ENCODE measurements around the gene CCDC57. TPM values are rescaled to one million over a fixed set of nuclear protein-coding genes. Genes with fewer than 3 reads are reported as not detected.

The CCDC57 gene
- total RNA-seq, 1 experiment from 2014 or later = 8.4 TPM

DNA sequence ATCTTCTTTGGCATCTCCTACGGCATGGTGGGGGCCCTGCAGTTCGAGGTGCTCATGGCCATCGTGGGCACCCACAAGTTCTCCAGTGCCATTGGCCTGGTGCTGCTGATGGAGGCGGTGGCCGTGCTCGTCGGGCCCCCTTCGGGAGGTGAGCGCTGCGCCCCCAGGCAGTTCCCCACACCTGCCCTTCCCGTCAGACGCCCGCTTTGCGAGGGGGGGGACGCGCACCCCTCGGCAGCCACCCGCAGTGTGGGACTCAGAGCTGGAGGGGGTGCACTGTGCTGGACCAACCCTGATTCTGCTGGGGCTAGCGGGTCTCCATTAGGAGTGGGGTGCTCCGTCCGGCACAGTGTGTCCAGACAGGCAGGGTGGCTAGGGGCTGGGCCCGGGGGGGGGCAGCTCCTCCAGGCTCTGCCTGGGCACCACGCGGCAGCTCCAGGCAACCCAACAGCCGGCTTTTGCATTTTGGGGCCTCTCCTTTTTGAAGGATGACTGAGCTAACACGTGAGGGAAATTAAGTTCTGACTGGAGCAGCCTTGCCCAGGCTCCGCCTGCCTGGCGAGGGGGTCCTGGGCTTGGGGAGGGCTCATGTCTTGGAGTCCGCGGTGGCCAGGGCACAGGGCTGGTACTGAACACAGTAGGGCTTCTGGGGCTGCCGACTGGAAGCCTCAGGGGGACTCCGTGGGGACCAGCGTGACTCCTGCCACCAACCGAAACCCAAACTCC, 25.3 kb upstream of the CCDC57 start:
- in situ Hi-C loops (cut with HindIII; ENCODE audit: low pct_unique_long_range_greater_than_20kb, low sequenced_read_pairs) = no loop called here

DNA sequence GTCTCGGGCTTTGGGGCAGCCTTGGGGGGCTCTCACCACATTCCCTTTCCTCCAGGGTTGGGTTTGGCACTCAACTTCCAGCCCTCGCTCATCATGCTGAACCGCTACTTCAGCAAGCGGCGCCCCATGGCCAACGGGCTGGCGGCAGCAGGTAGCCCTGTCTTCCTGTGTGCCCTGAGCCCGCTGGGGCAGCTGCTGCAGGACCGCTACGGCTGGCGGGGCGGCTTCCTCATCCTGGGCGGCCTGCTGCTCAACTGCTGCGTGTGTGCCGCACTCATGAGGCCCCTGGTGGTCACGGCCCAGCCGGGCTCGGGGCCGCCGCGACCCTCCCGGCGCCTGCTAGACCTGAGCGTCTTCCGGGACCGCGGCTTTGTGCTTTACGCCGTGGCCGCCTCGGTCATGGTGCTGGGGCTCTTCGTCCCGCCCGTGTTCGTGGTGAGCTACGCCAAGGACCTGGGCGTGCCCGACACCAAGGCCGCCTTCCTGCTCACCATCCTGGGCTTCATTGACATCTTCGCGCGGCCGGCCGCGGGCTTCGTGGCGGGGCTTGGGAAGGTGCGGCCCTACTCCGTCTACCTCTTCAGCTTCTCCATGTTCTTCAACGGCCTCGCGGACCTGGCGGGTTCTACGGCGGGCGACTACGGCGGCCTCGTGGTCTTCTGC, 24.6 kb upstream of the CCDC57 start:
- no peak for DNase-seq (ENCODE audit: low read depth)
- in situ Hi-C loops (cut with HindIII; ENCODE audit: low pct_unique_long_range_greater_than_20kb, low sequenced_read_pairs) = no loop called here

More for the DNA sequence above, 25.3 kb upstream of the CCDC57 start:
- no peak for DNase-seq (ENCODE audit: low read depth)

DNA sequence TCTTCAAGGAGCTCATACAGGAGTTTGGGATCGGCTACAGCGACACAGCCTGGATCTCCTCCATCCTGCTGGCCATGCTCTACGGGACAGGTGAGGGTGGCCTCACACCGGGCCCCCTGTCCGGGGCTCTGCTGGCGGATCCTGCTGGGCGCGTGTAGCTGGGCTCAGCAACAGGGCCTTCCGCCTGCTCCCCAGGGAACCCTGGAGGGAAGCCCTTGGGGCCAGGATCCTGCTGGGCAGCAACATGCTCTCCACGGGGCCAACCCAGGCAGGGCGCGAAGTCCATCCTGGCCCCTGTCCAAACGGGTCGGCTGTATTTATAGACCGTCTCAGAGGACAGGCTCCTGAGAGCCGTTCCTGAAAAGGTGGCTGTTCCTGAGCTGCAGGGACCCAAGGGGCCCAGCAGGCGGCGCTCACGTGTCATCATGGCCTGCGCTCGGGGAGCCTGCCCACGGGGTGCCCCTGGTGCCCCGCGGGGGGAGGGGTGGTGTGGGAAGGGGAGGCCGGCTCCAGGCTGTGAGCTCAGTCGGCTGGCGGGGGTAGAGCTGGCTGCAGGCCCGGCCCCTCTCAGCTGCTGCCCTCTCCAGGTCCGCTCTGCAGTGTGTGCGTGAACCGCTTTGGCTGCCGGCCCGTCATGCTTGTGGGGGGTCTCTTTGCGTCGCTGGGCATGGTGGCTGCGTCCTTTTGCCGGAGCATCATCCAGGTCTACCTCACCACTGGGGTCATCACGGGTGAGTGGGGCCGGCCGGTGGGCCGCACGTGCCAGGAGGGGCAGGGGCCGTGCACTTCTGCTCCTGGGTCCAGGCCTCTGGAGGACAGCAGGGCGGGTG, 23.7 kb upstream of the CCDC57 start:
- in situ Hi-C loops (cut with HindIII; ENCODE audit: low pct_unique_long_range_greater_than_20kb, low sequenced_read_pairs) = no loop called here
- DNase-seq (ENCODE audit: low read depth) = no peak

DNA sequence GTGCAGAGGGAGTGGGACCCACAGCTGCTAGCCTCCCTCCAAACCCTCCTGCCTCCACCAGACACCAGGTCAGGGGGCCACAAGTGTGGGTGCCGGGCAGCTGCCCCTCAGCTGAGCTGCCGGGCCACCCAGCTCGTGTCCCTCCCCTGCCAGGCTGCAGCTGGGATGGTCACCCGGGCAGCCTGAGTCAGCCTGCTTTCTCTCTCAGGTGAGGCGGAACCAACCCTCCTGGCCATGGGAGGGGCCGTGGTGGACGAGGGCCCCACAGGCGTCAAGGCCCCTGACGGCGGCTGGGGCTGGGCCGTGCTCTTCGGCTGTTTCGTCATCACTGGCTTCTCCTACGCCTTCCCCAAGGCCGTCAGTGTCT, 23.1 kb upstream of the CCDC57 start:
- in situ Hi-C loops (cut with HindIII; ENCODE audit: low pct_unique_long_range_greater_than_20kb, low sequenced_read_pairs) = no loop called here
- peak; percentile 74 for DNase-seq (ENCODE audit: low read depth)

DNA sequence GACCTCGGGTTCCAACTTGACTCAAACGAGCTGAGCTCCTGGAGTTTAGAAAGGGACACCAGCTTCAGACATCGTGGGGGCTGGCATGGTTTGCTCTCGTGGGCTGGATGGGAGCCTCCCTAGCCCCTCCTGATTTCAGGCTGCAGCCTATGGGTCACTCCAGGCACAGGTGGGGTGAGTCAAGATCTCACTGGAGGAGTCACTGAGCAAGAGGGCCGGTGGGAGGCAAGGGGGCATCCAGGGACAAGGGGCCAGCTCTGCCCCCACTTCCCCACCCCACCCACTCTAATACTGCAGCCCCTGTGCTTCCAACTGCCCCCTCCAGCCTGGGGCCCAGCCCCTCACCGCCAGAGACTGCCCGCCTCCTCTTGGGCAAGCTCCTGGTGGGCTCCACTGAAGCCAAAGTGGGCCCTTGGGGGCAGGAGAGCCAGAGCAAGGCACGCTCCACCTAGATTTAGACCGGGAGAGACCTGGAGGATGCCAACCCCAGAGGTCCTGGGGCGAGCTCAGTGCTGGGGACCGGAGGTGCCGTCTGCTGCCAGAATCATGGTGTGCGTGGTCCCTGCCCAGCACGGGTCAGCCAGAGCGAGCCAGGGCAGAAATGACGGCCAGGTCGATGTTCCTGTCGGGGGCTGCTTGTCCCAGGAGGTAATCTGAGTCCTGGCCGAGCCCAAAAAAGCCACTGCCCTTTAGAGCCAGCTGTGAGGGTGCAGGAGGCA, 22.6 kb upstream of the CCDC57 start:
- in situ Hi-C loops (cut with HindIII; ENCODE audit: low pct_unique_long_range_greater_than_20kb, low sequenced_read_pairs) = no loop called here
- no peak for DNase-seq (ENCODE audit: low read depth)

DNA sequence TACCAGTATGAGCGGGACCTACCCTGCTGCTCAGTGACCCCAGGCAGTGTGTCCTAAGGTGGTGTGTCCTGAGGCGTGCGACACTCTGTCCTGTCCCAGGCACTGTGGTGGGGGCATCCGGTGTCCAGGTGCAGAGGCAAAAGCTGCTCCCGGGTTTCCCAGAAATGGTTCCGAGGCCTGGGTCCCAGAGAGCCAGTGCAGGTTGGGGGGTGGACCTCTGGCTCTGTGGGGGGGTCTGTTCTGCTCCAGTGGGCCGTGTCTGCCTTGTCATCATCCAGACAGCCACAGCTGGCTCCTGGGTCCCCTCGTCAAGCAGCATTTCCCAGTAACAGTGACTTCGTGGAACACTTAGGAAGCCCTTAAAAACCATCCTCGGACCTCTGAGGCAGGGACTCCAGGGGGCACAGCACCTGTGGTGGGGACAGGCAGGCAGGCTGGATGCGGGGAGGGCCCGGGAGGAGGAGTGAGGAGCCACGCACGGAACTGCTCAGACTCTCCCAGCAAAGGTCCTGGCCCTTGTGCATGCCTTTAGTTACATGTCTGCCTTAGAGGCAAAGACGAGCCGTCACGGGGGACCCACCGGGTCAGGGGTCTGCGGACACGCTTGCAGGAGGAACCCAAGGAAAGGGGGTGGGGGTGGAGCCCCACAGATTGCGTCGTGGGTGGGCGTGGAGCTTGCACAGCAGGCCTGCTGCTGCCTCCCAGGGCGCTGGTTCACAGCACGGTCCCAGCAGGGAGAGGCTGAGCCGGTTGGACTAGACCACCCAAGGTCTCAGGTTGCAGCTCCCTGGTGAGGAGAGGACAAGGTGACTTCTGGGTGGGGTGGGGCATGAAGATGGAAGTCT, 21.8 kb upstream of the CCDC57 start:
- peak; percentile 85 for DNase-seq (ENCODE audit: low read depth)

DNA sequence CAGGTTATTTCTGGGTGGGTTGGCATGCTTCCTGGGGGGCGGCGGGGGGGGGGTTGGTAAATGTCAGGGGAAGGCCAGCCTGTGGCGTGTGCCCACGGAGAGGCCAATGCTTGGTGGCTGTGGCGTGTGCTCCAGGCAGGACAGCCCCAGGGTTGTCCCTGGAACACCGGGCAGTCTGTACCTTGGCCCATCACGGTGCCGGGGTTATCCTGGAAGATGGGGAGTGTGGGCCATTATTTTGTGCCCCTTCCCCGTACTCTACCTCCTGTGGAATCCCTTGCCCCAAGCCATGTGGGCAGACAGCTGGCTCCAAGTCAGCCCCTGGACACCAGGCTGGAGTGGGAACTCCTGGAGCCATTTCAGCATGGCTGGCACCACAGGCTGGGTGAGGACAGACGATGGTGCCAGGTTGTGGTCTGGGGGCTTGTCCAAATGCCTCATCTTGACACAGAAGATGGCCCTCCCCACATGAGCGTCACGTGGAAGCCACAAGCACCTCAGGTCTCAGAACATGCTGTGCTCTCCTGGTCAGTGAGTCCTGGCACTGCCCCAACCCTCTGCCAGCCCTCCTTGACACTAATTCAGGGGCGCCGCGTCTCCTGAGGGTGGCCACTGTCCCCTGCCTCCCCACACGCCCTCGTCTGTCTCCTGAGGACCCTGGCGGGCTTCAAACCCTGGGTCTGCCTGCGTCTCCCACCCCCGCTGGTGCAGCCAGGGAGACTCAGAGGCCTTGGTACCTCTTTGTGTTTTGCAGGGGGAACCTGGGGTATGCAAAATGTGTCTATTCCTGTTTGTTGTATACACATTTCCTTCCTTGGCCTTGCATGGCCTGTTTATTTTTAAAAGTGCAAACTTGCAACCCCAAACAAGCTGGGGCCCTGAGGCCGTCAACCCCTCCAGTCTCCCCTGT, 20.5 kb upstream of the CCDC57 start:
- in situ Hi-C loops (cut with HindIII; ENCODE audit: low pct_unique_long_range_greater_than_20kb, low sequenced_read_pairs) = no loop called here
- DNase-seq (ENCODE audit: low read depth) = no peak

More for the DNA sequence above, 21.8 kb upstream of the CCDC57 start:
- in situ Hi-C loops (cut with HindIII; ENCODE audit: low pct_unique_long_range_greater_than_20kb, low sequenced_read_pairs) = no loop called here

DNA sequence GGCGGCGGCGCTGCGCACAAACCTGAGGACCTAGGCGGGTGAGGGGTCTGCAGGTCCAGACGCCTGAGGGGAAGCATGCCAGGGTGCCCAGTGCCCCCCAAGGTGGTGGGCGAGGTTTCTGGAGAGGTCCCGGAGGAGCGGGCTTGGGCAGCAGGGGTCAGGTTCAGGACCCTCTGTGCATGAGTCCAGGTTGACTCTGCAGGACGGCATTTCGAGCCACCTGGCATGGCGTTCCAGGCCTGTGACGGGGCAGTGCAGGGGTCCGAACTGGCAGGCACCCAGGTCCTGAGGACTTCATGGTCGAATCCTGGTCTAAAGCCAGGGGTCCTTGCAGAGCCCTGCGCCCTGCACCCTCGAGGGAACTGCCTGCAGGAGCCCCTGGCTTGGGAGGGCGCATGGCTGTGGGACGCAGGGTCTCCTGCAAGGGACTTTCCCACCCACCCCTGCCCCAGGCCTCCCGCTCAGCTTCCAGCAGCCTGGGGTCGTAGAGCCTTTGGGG, 19.7 kb upstream of the CCDC57 start:
- no peak for DNase-seq (ENCODE audit: low read depth)
- in situ Hi-C loops (cut with HindIII; ENCODE audit: low pct_unique_long_range_greater_than_20kb, low sequenced_read_pairs) = no loop called here

DNA sequence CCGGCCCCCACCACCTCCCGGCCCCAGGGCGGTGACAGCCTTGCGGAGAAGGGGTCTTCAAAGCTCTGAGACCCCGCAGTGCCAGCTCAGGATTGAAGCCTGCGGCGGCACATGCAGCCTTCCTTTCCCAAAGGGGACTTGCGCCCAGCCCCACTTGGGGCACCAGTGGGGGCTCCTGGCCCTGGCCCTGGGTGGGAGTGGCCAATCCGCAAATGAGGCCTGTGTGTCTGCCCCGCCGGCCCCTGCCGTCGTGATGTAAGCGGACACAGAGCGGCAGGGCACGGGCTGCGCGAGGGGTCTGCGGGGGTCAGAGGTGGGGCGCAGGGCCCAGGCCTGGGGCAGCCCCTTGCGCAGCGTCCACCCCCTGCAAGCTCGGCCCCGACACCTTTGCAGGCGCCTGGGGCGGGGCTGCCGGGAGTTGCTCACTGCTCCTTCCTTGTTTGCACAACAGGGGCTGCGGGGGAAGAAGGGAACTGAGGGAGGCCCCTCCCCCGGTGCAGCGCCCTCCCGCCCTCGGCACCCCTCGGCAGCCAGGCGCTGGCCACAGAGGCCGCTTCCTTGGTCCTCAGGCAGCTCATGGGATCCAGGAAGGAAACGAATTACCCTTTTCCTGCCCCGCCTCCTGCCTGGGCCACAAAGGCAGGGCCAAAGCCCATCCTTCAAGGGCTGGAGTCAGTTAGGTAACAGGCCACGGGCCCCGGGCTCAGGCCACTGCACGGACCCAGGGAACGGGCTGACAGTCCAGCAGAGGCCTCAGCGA, 19.1 kb upstream of the CCDC57 start:
- DNase-seq (ENCODE audit: low read depth) = peak; percentile 95
- in situ Hi-C loops (cut with HindIII; ENCODE audit: low pct_unique_long_range_greater_than_20kb, low sequenced_read_pairs) = no loop called here

DNA sequence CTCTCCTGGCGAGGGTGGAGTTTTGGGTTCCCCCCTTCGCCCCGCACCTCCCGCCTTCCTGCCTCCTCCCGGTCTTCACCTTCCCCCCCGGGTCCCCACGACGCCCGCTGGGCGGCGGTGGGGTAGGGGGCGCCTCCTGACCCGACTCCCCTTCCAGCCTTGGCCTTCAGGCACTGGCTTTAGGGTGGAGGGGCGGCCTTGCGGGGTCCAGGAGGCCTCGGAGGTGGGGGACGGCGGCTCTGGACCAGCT, 18.6 kb upstream of the CCDC57 start:
- in situ Hi-C loops (cut with HindIII; ENCODE audit: low pct_unique_long_range_greater_than_20kb, low sequenced_read_pairs) = no loop called here
- DNase-seq (ENCODE audit: low read depth) = peak; percentile 72

DNA sequence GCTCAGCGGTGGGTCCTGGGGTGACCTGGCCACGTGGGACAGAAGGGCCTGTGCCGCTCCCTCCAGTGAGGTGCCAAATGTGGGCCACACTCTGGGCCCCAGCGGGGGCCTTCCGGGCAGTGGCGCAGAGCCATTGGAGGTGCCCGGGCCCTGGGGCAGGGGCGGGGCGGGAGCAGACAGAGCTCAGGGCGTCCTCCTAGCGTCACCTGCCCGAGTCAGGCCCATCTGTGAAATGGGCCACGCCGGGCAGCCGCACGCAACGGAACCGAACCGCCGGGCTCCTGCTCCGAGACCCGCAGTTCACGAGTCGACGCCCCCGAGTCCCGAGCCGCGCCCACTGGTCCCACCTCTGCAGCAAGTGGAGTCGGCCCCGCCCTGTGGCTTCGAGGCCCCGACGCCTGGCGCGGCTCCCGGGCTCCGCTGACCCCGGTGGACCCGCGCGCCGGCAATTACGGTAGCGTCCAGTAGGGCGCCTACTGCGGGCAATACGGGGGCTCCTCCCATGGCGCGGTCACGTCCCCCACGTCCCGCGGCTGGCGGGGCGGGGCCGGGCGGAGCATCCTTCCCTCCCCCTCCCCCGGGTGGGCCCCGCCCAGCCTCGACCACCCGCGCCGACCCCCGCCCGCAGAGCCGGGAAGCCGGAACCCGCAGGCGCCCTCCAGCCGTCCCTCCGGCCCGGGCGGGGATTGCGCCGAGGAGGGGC, 18.1 kb upstream of the CCDC57 start:
- DNase-seq (ENCODE audit: low read depth) = peak; percentile 95
- in situ Hi-C loops (cut with HindIII; ENCODE audit: low pct_unique_long_range_greater_than_20kb, low sequenced_read_pairs) = no loop called here

DNA sequence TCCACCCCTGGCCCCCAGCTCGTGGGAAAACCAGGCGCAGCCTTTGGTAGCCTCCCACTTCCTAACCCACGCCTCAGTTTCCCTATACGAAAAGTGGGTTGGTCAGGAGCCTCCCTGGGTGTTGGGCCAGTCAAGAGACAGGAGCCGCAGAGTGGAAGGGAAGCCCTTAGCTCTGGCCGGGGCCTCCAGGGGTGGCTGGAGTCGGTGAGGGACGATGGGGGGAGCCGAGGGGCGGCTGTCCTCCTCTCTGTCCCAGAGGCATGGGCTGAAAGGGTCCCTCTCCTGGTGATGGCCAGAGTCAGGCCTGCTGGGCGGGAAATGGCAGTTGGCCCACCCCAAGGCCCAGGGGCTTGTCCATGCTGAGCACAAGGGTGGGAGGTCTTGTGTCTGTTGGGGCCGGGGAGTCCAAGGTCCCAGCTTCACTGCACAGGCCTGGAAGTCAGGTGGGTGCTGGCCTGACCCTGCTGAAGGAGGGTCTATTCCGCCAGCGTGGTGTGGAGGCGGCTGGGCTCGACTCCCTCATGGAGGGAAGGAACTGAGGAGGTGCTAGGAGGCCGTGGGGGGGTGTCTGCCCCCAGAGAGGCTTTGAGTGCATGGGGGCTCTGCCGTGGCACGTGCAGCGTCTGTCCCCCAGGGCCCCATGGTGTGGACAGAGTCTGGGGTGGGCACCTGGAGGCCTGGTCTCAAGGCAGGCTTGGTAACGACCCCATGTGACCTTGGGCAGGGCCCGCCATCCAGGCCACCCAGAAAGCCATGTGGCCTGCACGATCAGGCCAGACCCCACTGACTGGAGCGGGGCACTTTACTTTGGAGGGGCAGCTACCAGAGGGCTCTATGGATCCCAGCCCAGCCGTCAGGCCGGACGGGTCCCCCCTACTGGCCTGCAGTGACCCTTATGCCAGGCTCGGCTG, 17.3 kb upstream of the CCDC57 start:
- in situ Hi-C loops (cut with HindIII; ENCODE audit: low pct_unique_long_range_greater_than_20kb, low sequenced_read_pairs) = no loop called here
- peak; percentile 73 for DNase-seq (ENCODE audit: low read depth)

DNA sequence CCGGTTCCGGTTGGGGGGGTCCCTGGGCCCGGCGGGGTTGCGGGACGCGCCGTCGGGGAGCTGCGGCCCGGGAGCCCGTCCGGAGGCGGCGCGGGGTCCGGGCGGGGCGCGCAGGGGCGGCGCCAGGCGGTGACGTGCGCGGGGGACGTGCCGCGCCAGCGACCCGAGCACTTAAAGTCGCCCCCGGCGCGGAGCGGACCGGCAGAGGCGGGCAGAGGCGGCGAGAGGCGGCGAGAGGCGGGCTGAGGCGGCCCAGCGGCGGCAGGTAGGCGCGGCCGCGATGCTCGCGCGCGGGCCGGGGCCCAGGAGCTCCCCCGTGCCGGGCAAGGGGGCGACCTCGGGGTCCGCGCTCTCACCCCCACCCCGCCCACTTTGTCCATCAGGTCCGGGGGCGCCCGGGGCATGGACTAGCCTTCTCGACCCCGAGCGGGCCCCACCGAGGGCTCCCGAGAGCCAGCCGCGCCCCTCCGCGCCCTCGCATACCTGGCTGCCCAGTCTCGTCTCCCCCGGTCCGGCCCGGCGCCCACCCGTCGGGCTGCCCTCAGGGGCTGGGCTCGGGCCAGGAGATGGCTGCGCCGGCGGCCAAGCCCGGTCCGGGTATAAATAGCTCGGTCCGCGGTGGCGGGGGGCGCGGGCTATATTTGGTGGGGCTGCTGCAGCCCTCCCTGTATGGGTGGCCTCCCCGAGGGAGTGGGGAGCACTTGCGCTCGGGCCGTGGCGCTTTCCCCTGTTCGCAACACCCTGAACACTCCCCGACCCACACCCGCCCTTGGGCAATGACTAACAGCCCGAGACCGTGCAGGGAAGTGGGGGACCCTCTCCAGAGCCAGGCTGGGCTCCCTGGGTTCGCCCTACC, 16.4 kb upstream of the CCDC57 start, which contains the start of gene SLC16A3:
Gene SLC16A3 (plus strand): TSS at position 201 of the 856 bp plus-strand sequence. CDS start 6,967 bp downstream, outside the sequence.
- DNase-seq (ENCODE audit: low read depth) = peak; percentile 59
- in situ Hi-C loops (cut with HindIII; ENCODE audit: low pct_unique_long_range_greater_than_20kb, low sequenced_read_pairs) = no loop called here
